IgD-negative memory B cell (primary cell): ENCODE data around the gene JAG2. TPM values are rescaled to one million over a fixed set of nuclear protein-coding genes. Genes with fewer than 3 reads are reported as not detected.
A peak's percentile ranks its signal among the peaks of the same experiment; 100 is the strongest.

Source experiments
- H3K27ac Mint-ChIP-seq, 3 donors: one replicate each; pipeline ENCODE4 v1.8.0; 2020 to 2022; ENCODE audit warnings: mild to moderate bottlenecking in 3 of 3, mixed read lengths in 3 of 3, moderate library complexity in 1 of 3
- H3K27me3 Mint-ChIP-seq: one replicate; pipeline ENCODE4 v1.8.0; 2021; ENCODE audit warnings: mixed read lengths
- H3K36me3 Mint-ChIP-seq: one replicate; pipeline ENCODE4 v1.8.0; 2020; ENCODE audit warnings: mild to moderate bottlenecking, mixed read lengths
- H3K4me1 Mint-ChIP-seq, 3 donors: one replicate each; pipeline ENCODE4 v1.8.0; 2020 to 2022; ENCODE audit warnings: mixed read lengths in 3 of 3, mild to moderate bottlenecking in 1 of 3
- H3K4me3 Mint-ChIP-seq, 4 donors: one replicate each; pipeline ENCODE4 v1.8.0; 2020 to 2022; ENCODE audit warnings: mild to moderate bottlenecking in 4 of 4, mixed read lengths in 4 of 4, moderate library complexity in 3 of 4
- H3K9me3 Mint-ChIP-seq, 3 donors: one replicate each; pipeline ENCODE4 v1.8.0; 2020 to 2021; ENCODE audit warnings: mixed read lengths in 3 of 3, mild to moderate bottlenecking in 1 of 3
- polyA plus RNA-seq: library from polyadenylated mRNA; unstranded; fragments of 300-500 nt; fragmentation: Illumina TruSeq; gene quantifications from one replicate; pipeline ENCODE4 v1.2.3, GENCODE V29; 2021

Gene JAG2
- polyA plus RNA-seq, 1 donor from 2014 or later = not detected

- Mint-ChIP-seq H3K27ac (peak overlapping the region in 1 of 3 donors; percentile 56), H3K9me3 (no peaks in the 10 kb centered on the region), H3K4me1 (peaks cover 0 to 6% (median 4%) of the 10 kb centered on the region in 3 donors), H3K27me3 (peaks cover 4% of the 10 kb centered on the region), H3K36me3 (no peaks in the 10 kb centered on the region), H3K4me3 (peak overlapping the region; percentile 55 to 93 (median 84))
Measured at GRCh38 chr14:105091517-105092170, 76.9 kb downstream of the JAG2 start.

GRCh38 chr14:105091054-105091516 is 77.5 kb downstream of the JAG2 start:
- peaks cover 0 to 6% (median 5%) of the 10 kb centered on the region in 3 donors for H3K4me1 Mint-ChIP-seq
- peaks cover 4% of the 10 kb centered on the region for H3K27me3 Mint-ChIP-seq
- no peaks in the 10 kb centered on the region for H3K9me3 Mint-ChIP-seq
- no peaks in the 10 kb centered on the region for H3K36me3 Mint-ChIP-seq
- no peak overlapping the region for H3K27ac Mint-ChIP-seq
- peak overlapping the region in 1 of 4 donors; percentile 28 for H3K4me3 Mint-ChIP-seq

Other genes starting within 250 kb of the JAG2 start
- gene PLD4, start 243.9 kb downstream of the JAG2 start, polyA plus RNA-seq = 103 TPM
- 0.68 TPM for gene AHNAK2, start 190.4 kb downstream of the JAG2 start, polyA plus RNA-seq
- gene CLBA1, start 183.0 kb downstream of the JAG2 start, polyA plus RNA-seq = 1.3 TPM
- gene CDCA4, start 147.7 kb downstream of the JAG2 start, polyA plus RNA-seq = 11.4 TPM
- gene GPR132, start 103.3 kb downstream of the JAG2 start, polyA plus RNA-seq = 37.2 TPM
- 12.7 TPM for gene NUDT14, start 12.5 kb upstream of the JAG2 start, polyA plus RNA-seq
- 2.3 TPM for gene BTBD6, start 79.8 kb upstream of the JAG2 start, polyA plus RNA-seq
- 8.4 TPM for gene BRF1, start 132.2 kb upstream of the JAG2 start, polyA plus RNA-seq
- 3.8 TPM for gene PACS2, start 146.0 kb upstream of the JAG2 start, polyA plus RNA-seq
- 1.0 TPM for gene TEX22, start 229.8 kb upstream of the JAG2 start, polyA plus RNA-seq